Subcutaneous adipose tissue (tissue), 4 donors: ENCODE results near the gene EMP3. TPM values are rescaled to one million over a fixed set of nuclear protein-coding genes. Genes with fewer than 3 reads are reported as not detected.

Source experiments
- CTCF ChIP-seq: fragments of 450-650 bp; IDR thresholded peaks from one replicate; pipeline ENCODE4 v1.5.1; 2016; ENCODE audit warnings: low read depth, mild to moderate bottlenecking, control low read depth, antibody characterized with exemption, moderate library complexity
- total RNA-seq, 4 donors: library from RNA; depleted of rRNA; stranded (reverse); fragments of >200 nt; gene quantifications; one replicate each; pipeline ENCODE4 v1.1.0, GENCODE V29; 2016

EMP3 gene
- total RNA-seq, 4 donors from 2014 or later = 32.2 to 79.7 (median 57.2) TPM

- no peak for TF ChIP-seq CTCF
Measured at GRCh38 chr19:48342414-48342738, 17.0 kb downstream of the EMP3 start.

GRCh38 chr19:48342841-48343540 is 17.6 kb downstream of the EMP3 start:
- TF ChIP-seq CTCF = no peak

GRCh38 chr19:48344892-48345291 is 19.5 kb downstream of the EMP3 start:
- no peak for TF ChIP-seq CTCF

- TF ChIP-seq CTCF = no peak
Measured at GRCh38 chr19:48346191-48346590, 20.8 kb downstream of the EMP3 start.

- no peak for TF ChIP-seq CTCF
Measured at GRCh38 chr19:48348045-48348444, 22.7 kb downstream of the EMP3 start.

- TF ChIP-seq CTCF = no peak
Measured at GRCh38 chr19:48348737-48349136, 23.4 kb downstream of the EMP3 start.

GRCh38 chr19:48350856-48351255 is 25.5 kb downstream of the EMP3 start:
- no peak for TF ChIP-seq CTCF
